GM12892 (cell line): ENCODE data around the gene HTT.

Experiments used
- POLR2A ChIP-seq: IDR thresholded peaks from 2 replicates; pipeline ENCODE4 v1.6.1; 2011; ENCODE audit warnings: low read depth, low read length, control low read depth
- POLR2AphosphoS5 ChIP-seq: IDR thresholded peaks from 2 replicates; pipeline ENCODE4 v1.6.1; 2011; ENCODE audit warnings: low read depth, low read length, control low read depth
- TAF1 ChIP-seq: IDR thresholded peaks from 2 replicates; pipeline ENCODE4 v1.6.1; 2011; ENCODE audit warnings: low read depth, mild to moderate bottlenecking, control low read depth, low read length, borderline replicate concordance

DNA sequence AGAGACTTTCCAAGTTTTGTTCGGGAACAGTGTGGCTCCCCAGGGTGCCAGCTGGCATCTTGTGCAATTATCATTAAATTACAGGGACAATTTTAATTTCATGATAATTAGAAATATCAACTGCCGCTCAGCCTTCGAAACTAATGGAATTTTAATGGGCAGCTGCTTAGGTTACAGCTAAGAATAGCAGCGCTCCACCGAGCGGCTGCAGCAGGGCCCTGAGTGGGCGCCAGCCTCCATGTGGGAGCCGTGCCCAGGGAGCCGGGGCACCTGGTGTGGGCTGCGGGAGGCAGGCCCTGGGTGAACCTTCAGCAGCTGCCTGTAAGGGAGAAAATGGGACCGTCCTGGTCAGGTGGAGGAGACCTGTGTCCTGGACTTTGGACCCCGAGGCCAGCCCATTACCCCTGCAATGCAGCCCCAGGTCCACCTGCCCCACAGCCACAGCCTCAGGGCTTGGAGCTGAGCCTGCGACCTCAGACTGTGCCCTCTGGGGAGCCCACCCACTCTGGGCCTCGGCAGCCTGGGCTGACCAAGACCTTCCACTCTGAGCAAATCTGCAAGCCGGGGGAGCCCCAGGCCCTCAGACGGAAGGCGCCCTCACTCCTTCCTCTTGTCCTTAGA, 195.6 kb downstream of the HTT start:
- no peak for TF ChIP-seq TAF1
- TF ChIP-seq POLR2A, result no peak
- no peak for TF ChIP-seq POLR2AphosphoS5
